Fibroblast of villous mesenchyme (primary cell): ENCODE results near the gene PGRMC1. TPM values are rescaled to one million over a fixed set of nuclear protein-coding genes. Genes with fewer than 3 reads are reported as not detected.
"Not testable (repeated sequence)": the region's sequence is repeated elsewhere in the genome, so short reads cannot be mapped to it uniquely, and the experiment has no call there.

ENCODE experiments used
- DNase-seq: peaks from one replicate; pipeline ENCODE4 v3.0.0-alpha.2; 2010; ENCODE audit warnings: low read depth
- H3K4me3 ChIP-seq: 2 replicates; pipeline ENCODE4 v1.5.1; 2011; ENCODE audit warnings: low read depth, mild to moderate bottlenecking, low read length
- CTCF ChIP-seq: IDR thresholded peaks from 2 replicates; pipeline ENCODE4 v1.5.1; 2012; ENCODE audit warnings: low read depth, mild to moderate bottlenecking, low read length; ENCODE audit not compliant: insufficient read depth
- total RNA-seq: library from RNA; depleted of rRNA; stranded (reverse); fragments of >200 nt; gene quantifications from 2 replicates; pipeline ENCODE4 v1.2.3, GENCODE V29; 2012

The PGRMC1 gene
- total RNA-seq, 1 donor, result 202 TPM

DNA sequence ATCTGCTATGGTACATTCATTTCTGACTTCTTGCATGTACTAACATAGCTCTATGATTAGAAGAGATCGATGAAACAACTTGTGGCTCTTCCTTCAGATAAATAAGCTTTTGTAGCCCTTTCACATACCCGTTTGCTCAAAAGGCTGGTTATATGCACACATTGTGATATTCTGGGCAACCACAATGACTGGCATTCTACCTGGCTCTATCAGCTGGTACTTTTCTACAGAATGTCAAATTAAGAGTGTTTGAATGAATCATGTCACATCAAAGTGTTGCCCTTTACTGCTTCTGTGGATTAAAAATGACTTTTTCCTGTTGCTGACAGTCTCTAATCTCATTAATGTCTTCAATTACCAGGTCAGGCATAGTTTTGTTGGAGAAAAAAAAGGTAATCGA lies 11.6 kb downstream of the PGRMC1 start:
- no peak for TF ChIP-seq CTCF
- no peak for DNase-seq
- H3K4me3 ChIP-seq, result no peak overlapping the region

GRCh38 chrX:119249891-119250290 lies 13.8 kb downstream of the PGRMC1 start:
- no peak overlapping the region for H3K4me3 ChIP-seq
- TF ChIP-seq CTCF, result no peak
- no peak for DNase-seq

DNA sequence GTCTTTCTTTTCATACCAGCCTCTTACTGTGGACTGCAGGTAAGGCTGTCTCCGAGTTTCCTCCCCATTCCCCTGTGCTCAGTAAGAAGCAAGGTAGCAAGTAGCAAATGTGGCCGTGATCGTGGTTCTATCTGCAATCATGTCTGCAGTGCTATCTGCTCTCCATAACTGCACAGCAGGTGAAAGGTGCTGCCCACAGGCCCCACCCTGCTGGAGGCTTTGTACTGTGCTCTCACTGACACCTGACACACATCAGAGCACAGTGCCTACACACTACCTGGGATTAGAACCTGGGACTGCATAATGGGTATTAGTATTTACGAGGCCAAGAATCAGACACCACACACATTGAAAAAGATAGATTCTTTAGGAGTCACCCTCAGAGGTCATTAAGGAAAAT lies 15.3 kb downstream of the PGRMC1 start:
- no peak overlapping the region for H3K4me3 ChIP-seq
- no peak for DNase-seq
- TF ChIP-seq CTCF, result no peak

- H3K4me3 ChIP-seq, result no peak overlapping the region
- no peak for DNase-seq
- no peak for TF ChIP-seq CTCF
Observed at GRCh38 chrX:119252716-119253115, 16.6 kb downstream of the PGRMC1 start.

- no peak overlapping the region for H3K4me3 ChIP-seq
- peak; percentile 68 for TF ChIP-seq CTCF
- DNase-seq, result peak; percentile 15
Observed at GRCh38 chrX:119266364-119266995, 30.4 kb downstream of the PGRMC1 start.

DNA sequence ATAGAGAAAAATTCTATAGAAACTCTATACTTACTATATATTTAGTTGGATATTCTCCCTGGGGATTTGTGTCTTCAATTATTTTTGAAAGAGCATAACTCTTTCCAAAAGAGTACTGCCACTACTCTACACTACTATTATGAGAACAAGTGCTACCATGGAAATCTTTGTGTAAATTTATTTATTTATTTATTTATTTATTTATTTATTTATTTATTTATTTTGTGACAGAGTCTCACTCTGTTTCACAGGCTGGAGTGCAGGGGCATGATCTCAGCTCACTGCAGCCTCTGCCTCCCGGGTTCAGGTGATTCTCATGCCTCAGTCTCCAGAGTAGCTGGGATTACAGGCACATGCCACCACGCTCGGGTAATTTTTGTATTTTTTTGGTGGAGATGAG lies 31.0 kb downstream of the PGRMC1 start:
- not testable (repeated sequence) for H3K4me3 ChIP-seq, DNase-seq

DNA sequence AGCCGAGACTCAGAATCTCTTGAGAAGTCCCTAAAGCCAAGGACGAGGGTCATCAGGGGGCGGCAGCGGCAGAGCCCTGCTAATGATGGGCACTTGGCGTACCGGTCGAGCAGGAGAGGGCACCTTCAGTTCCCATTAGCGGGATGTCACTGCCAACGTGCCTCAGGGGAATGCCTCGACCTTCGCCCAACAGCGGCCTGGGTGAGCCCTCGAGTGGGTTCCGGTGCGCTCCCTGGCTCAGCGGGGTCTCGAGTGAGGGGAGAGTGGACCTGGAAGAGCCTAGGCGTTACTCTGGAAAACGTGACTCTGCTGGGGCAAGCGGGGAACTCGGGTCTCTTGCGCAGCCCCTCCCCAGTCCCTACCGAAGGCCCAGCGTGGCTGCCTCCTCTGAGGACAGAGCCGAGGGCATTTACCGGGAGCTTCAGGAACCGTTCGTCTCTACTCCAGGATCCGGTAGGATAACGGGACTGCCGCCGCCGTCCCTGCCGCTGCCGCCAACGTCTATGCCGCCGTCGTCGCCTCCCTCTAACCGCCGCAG lies 36.9 kb downstream of the PGRMC1 start:
- H3K4me3 ChIP-seq, result no peak overlapping the region
- TF ChIP-seq CTCF, result no peak

More for the DNA sequence above, 36.9 kb downstream of the PGRMC1 start:
- no peak for DNase-seq
